SH-SY5Y (cell line): ENCODE data around the gene COMMD3.

Experiments
- GATA2 ChIP-seq: IDR thresholded peaks from 2 replicates; pipeline ENCODE4 v1.6.1; 2011; ENCODE audit warnings: mild to moderate bottlenecking, low read depth, low read length
- GATA3 ChIP-seq: IDR thresholded peaks from 2 replicates; pipeline ENCODE4 v1.6.1; 2011; ENCODE audit warnings: low read depth, mild to moderate bottlenecking, low read length, moderate library complexity

Gene COMMD3

GRCh38 chr10:22315455-22316285, 518 bp upstream of the COMMD3 start:
- no peak for TF ChIP-seq GATA3
- TF ChIP-seq GATA2, result no peak

- TF ChIP-seq GATA2, result no peak
- TF ChIP-seq GATA3, result no peak
Measured at GRCh38 chr10:22317076-22317370, 835 bp downstream of the COMMD3 start.

GRCh38 chr10:22317771-22318565, 1.8 kb downstream of the COMMD3 start:
- TF ChIP-seq GATA2 (no peak), GATA3 (no peak)

- TF ChIP-seq GATA3, result no peak
- TF ChIP-seq GATA2, result no peak
Measured at GRCh38 chr10:22318772-22319171, 2.6 kb downstream of the COMMD3 start.

GRCh38 chr10:22319547-22319979, 3.4 kb downstream of the COMMD3 start:
- TF ChIP-seq GATA3 (no peak), GATA2 (no peak)

DNA sequence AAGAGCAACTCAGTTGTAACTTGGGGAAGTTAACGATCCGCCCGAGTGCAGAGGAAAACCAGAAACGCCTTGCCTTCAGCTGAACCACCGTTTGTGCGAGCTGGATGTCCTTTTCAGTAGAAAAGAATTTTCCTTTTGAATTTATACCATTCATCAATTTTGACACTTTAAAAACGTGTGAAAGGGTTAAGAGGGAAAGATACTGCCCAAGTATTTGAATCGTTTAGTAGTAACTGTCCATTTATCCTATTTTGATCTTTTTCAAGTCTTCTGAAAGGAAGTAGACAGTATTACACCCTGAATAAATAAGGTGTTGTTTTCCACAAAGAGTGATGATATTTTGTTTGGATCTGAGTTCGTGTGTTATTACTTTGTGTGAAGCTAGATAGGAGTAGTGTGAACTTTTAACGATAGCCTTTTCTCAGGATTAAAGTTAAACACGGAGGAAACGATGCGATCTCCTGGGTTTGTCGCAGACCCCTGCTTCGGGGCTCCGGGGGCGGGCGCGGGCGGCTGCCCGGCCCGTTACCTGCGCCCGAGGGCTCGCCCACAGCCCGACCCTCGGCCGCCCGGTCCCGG, 3.9 kb downstream of the COMMD3 start:
- TF ChIP-seq GATA3, result no peak
- TF ChIP-seq GATA2, result no peak

DNA sequence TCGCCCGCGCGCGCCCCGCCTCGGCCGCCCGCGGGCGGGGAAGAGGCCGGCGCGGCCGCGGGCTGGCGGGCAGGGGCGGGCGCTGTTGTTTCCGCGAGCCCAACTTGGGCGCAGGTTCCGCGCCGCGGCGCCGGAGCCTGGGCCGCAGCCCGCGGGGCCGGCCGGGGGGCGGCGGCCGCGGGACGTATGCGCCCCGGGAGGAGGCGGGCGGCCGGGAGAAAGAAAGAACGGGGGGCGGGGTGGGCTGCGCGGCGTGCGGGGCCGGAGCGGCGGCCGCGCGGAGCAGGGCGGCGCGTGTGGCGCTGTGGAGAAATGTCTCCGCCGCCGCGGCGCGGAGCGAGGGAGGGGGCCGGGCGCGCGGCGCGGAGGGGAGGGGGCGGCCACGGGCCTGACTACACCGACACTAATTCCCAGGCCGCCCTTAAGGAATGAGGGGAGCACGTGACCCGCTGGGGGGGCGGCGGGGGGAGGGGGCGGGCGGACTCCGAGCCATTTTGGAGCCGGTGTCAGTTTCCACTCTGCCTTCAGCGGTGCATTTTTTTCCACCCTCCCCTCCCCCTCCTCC, 4.5 kb downstream of the COMMD3 start, which contains the start of gene BMI1:
Gene BMI1 (plus strand): TSS at position 509 of the 565 bp plus-strand sequence. CDS start 5,351 bp downstream, outside the sequence.
- TF ChIP-seq GATA2, result no peak
- TF ChIP-seq GATA3, result no peak

GRCh38 chr10:22321156-22321923, 5.2 kb downstream of the COMMD3 start:
- no peak for TF ChIP-seq GATA3
- TF ChIP-seq GATA2, result no peak

- no peak for TF ChIP-seq GATA3
- TF ChIP-seq GATA2, result no peak
Measured at GRCh38 chr10:22321924-22322640, 5.9 kb downstream of the COMMD3 start.

- TF ChIP-seq GATA3 (no peak), GATA2 (no peak)
Measured at GRCh38 chr10:22322641-22323160, 6.5 kb downstream of the COMMD3 start.

DNA sequence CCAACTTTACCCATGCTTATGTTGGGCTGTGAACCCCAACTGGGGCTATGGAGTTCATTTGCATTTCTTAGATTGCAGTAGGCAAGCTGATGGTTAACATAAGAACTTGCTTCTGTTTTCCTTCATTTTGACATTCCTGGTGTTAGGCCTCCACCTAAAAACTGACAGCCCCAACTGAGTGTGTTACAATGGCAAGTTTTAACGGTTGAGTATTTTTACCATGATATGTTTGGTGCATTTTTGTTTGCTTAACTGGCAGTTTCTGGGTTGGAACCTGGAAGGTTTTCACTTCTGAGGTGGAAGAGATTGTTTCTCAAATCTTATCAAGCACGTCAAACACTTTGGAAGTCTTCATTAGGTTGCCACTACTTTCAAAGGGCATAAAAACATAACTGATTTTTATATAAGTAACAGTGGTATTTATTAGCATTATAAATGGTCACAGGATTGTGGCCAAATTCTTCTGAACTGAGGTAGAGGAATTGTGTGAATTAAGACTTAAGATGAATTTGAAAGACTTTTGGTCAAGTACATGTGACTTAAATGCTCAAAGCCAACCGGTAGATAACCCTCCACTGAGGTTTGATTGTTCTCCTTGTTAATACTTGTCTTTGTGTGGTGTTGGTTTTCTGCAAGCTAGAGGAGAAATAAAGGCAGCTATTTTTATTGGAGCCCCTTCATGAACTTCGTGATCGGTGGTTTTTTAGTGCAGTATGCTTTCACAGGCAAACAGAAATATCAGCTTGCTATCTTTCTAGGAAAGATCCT, 7.5 kb downstream of the COMMD3 start:
- TF ChIP-seq GATA2 (no peak), GATA3 (no peak)

- no peak for TF ChIP-seq GATA2
- no peak for TF ChIP-seq GATA3
Measured at GRCh38 chr10:22324413-22324812, 8.2 kb downstream of the COMMD3 start.
